GM19395 (cell line): ENCODE results near the gene SUGP2.
"Not testable (repeated sequence)": the region's sequence is repeated elsewhere in the genome, so short reads cannot be mapped to it uniquely, and the experiment has no call there.

Experiments used
- ATAC-seq: cut with Tn5 transposase; IDR thresholded peaks from one replicate; pipeline ENCODE4 v1.9.1; 2021; ENCODE audit warnings: mild to moderate bottlenecking, moderate library complexity; ENCODE audit not compliant: unreplicated experiment

The SUGP2 gene

GRCh38 chr19:18955042-18955441 lies 78.3 kb downstream of the SUGP2 start:
- no peak for ATAC-seq

DNA sequence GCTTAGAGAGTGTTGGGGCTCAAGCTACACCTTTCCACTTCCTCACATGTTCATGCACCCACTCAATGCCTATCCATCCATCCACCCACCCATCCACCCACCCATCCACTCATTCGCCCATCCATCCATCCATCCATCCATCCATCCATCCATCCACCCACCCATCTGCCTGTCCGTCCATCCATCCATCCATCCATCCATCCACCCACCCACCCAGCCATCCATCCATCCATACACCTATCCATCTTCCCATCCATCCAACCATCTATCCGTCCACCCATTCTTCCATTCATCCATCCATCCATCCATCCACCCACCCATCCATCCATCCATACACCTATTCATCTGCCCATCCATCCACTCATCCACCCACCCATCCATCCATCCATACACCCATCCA lies 79.2 kb downstream of the SUGP2 start:
- no peak for ATAC-seq

GRCh38 chr19:18952364-18953003 lies 80.8 kb downstream of the SUGP2 start:
- not testable (repeated sequence) for ATAC-seq

- ATAC-seq: no peak
Observed at GRCh38 chr19:18951721-18952281, 81.5 kb downstream of the SUGP2 start.

- no peak for ATAC-seq
Observed at GRCh38 chr19:18949858-18950257, 83.5 kb downstream of the SUGP2 start.

GRCh38 chr19:18948976-18949356 lies 84.4 kb downstream of the SUGP2 start:
- no peak for ATAC-seq

GRCh38 chr19:18948075-18948975 lies 85.0 kb downstream of the SUGP2 start:
- no peak for ATAC-seq

DNA sequence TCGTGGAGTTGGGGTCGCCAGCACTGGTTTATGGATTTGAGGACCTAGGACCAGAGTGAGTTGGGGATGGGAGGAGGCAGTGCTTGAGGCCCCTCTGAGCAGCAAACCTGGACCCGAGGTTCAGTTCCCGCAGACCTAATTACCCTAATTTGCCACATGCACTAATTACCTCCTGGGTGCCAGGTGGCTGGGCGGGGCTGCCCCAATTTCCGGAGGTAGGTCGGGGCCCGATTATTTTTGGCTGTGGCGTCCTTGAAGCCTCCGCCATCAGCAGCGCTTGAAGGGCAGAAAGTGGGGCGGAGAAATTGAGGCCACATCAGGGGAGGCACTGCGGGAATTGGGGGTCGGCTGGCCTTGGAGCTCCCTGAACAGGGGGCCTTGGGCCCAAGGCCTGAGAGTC lies 86.4 kb downstream of the SUGP2 start:
- no peak for ATAC-seq

DNA sequence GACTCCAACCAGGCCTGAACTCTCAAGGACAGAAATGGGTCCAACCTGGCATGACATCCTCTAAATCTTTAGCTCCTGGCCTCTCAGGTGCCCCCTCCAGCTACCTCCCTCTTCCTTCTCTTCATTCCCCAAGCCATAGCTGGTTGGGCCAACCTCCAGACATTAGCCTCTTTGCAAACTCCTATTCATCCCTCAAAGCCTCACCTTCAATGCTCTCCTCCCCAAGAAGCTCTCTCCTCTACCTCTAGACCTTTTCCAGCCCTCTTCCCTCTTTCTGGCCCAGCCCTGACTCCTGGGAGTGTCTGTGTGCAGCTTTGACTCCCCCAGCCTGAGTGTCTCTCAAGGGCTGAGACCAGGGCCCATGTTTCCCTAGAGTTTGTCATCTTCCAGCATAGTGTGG lies 87.0 kb downstream of the SUGP2 start:
- no peak for ATAC-seq

DNA sequence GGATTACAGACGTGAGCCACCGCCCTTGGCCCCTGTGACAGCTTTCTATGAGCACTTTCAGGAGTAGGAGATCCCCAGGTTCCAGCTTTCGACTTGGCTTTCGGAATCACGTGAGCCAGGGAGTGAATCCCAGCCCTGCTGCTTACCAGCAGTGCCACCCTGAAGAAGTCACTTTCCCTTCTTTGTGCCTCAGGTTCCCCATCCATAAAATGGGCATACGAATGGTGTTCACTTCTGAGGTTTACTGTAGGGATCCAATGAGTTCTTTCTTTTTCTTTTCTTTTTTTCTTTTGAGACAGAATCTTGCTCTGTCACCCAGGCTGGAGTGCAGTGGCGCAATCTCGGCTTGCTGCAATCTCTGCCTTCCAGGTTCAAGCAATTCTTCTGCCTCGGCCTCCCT lies 88.0 kb downstream of the SUGP2 start:
- no peak for ATAC-seq

DNA sequence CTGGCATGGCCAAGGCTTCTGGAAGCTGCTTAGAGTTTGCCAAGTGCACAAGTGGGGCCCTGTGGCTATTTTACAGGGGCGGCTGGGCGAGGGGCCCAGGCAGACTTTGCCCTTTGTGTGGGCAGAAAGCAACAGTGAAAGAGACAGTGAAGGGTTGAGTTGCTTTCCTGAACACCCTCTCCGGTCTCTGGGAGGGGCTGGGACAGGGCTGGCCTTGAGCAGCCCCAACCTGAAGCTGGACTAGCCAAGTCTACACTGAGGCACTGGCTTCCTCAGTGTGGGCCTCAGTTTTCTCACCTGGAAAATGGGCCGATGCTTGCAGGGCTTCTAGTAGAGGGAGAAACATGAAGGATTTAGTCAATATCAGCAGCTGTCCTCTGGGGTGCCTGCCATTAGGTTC lies 89.9 kb downstream of the SUGP2 start:
- ATAC-seq: no peak

- no peak for ATAC-seq
Observed at GRCh38 chr19:18942692-18943091, 90.6 kb downstream of the SUGP2 start.

DNA sequence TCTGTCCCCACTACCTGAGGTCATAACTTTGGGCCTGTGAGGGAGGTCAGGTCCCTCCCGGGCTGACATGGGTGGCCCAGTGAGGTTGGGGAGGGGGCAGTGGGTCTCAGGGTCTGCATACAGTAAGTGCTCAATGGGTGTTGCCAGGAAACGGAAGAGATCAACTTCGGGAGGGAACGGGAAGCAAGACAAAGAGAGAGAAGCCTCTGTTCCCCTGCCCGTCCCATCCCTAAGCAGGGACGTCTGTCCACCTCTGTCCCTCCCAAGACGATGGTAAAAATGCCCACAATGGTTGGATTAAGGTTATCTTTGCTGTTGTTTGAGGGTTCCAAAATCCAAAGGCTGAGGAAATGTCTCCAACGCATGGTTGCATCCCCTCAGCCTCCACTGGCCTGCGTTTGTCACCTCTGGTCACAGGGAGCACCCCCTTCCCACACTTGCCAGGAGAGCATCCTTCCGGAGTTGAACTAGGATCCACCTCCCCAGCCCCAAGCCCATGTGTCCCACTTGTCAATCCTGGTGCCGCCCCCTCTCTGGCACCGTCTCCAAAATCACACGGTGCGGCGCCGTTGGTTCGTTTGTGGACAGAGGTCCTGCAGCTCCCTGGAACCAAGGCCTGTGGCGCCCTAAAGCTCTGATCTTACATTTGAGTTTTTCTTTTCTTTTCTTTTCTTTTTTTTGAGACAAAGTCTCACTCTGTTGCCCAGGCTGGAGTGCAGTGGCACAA lies 91.5 kb downstream of the SUGP2 start:
- ATAC-seq: no peak
